ENCODE data around the gene ANKRD40.

- TF ChIP-seq NFRKB (IDR thresholded peaks at IDR 0.05) (no peak), ELF4 (IDR thresholded peaks at IDR 0.05) (no peak), BHLHE40 (IDR thresholded peaks at IDR 0.05; ENCODE audit: borderline replicate concordance) (no peak), L3MBTL2 (conservative IDR thresholded peaks at IDR 0.05) (no peak), FOXK2 (IDR thresholded peaks at IDR 0.05) (no peak), CTBP1 (IDR thresholded peaks at IDR 0.05; ENCODE audit: borderline replicate concordance) (no peak), SP1 (IDR thresholded peaks at IDR 0.05) (no peak), FOXM1 (IDR thresholded peaks at IDR 0.05; ENCODE audit: borderline replicate concordance) (no peak), SUZ12 (IDR thresholded peaks at IDR 0.05) (no peak), HDGF (IDR thresholded peaks at IDR 0.05; ENCODE audit: borderline replicate concordance) (no peak), LEF1 (IDR thresholded peaks at IDR 0.05; ENCODE audit: borderline replicate concordance) (no peak), ARNT (IDR thresholded peaks at IDR 0.05) (no peak), FOXA1 (IDR thresholded peaks at IDR 0.05) (no peak)
These were observed 41.5 kb upstream of the ANKRD40 start for GRCh38 chr17:50749245-50749644.
